Activated naive CD4-positive, alpha-beta T cell treated with anti-CD3 and anti-CD28 coated beads, Interleukin-2, amount 50 U/mL, for 72 hours (primary cell): ENCODE measurements around the gene SHLD1. TPM values are rescaled to one million over a fixed set of nuclear protein-coding genes. Genes with fewer than 3 reads are reported as not detected.

Experiments used
- ATAC-seq, 2 donors: fragments of 150-1000 bp; cut with Tn5 transposase; 2 replicates each; pipeline ENCODE4 v1.10.0; 2021; ENCODE audit warnings: mild to moderate bottlenecking in 2 of 2, moderate library complexity in 2 of 2
- DNase-seq, 2 donors: peaks; one replicate each; pipeline ENCODE4 v3.0.0; 2021 to 2022; ENCODE audit warnings: low spot score in 2 of 2
- H3K27ac Mint-ChIP-seq, 2 donors: one replicate each; pipeline ENCODE4 v1.8.0; 2022; ENCODE audit warnings: mild to moderate bottlenecking in 2 of 2, mixed read lengths in 2 of 2
- H3K36me3 Mint-ChIP-seq, 2 donors: one replicate each; pipeline ENCODE4 v1.8.0; 2022; ENCODE audit warnings: mixed read lengths in 2 of 2
- H3K9me3 Mint-ChIP-seq, 2 donors: one replicate each; pipeline ENCODE4 v1.8.0; 2022; ENCODE audit warnings: mixed read lengths in 2 of 2
- total RNA-seq, 2 donors: library from RNA; stranded (reverse); gene quantifications; one replicate each; pipeline ENCODE4 v1.2.3, GENCODE V29; 2022

Gene SHLD1
- total RNA-seq, 2 donors from 2014 or later: 11.2 to 14.9 TPM

GRCh38 chr20:5882166-5882565 is 132.0 kb downstream of the SHLD1 start:
- Mint-ChIP-seq H3K27ac (no peak overlapping the region), H3K9me3 (no peaks in the 10 kb centered on the region), H3K36me3 (no peaks in the 10 kb centered on the region)
- ATAC-seq (no peak), DNase-seq (no peak)

- DNase-seq (no peak), ATAC-seq (no peak)
- no peaks in the 10 kb centered on the region for H3K36me3 Mint-ChIP-seq
- H3K27ac Mint-ChIP-seq: no peak overlapping the region
- H3K9me3 Mint-ChIP-seq: no peaks in the 10 kb centered on the region
Measured at GRCh38 chr20:5884465-5885335, 134.5 kb downstream of the SHLD1 start.

- no peaks in the 10 kb centered on the region for H3K36me3 Mint-ChIP-seq
- DNase-seq (no peak), ATAC-seq (no peak)
- no peaks in the 10 kb centered on the region for H3K9me3 Mint-ChIP-seq
- peak overlapping the region in 1 of 2 donors; percentile 46 for H3K27ac Mint-ChIP-seq
Measured at GRCh38 chr20:5885866-5886265, 135.7 kb downstream of the SHLD1 start.

- no peak for ATAC-seq
- H3K36me3 Mint-ChIP-seq: no peaks in the 10 kb centered on the region
Measured at GRCh38 chr20:5886788-5887187, 136.6 kb downstream of the SHLD1 start.

GRCh38 chr20:5887386-5887785 is 137.2 kb downstream of the SHLD1 start:
- H3K27ac Mint-ChIP-seq: no peak overlapping the region
- ATAC-seq (no peak), DNase-seq (no peak)
- no peaks in the 10 kb centered on the region for H3K9me3 Mint-ChIP-seq
- no peaks in the 10 kb centered on the region for H3K36me3 Mint-ChIP-seq

More at GRCh38 chr20:5886788-5887187, 136.6 kb downstream of the SHLD1 start:
- no peaks in the 10 kb centered on the region for H3K9me3 Mint-ChIP-seq
- no peak overlapping the region for H3K27ac Mint-ChIP-seq
- DNase-seq: no peak

- DNase-seq (no peak), ATAC-seq (no peak)
- Mint-ChIP-seq H3K36me3 (no peaks in the 10 kb centered on the region), H3K27ac (no peak overlapping the region), H3K9me3 (no peaks in the 10 kb centered on the region)
Measured at GRCh38 chr20:5888041-5888440, 137.8 kb downstream of the SHLD1 start.

- no peak for DNase-seq
- no peak overlapping the region for H3K27ac Mint-ChIP-seq
- no peak for ATAC-seq
Measured at GRCh38 chr20:5890773-5891441, 140.7 kb downstream of the SHLD1 start.

GRCh38 chr20:5893052-5893451 is 142.9 kb downstream of the SHLD1 start:
- ATAC-seq (no peak), DNase-seq (no peak)
- Mint-ChIP-seq H3K27ac (no peak overlapping the region), H3K36me3 (no peaks in the 10 kb centered on the region), H3K9me3 (peaks cover 0 to 12% of the 10 kb centered on the region in 2 donors)

More at GRCh38 chr20:5890773-5891441, 140.7 kb downstream of the SHLD1 start:
- Mint-ChIP-seq H3K36me3 (no peaks in the 10 kb centered on the region), H3K9me3 (no peaks in the 10 kb centered on the region)

- H3K27ac Mint-ChIP-seq: no peak overlapping the region
- DNase-seq: no peak
- no peak for ATAC-seq
- no peaks in the 10 kb centered on the region for H3K36me3 Mint-ChIP-seq
- H3K9me3 Mint-ChIP-seq: peaks cover 0 to 12% of the 10 kb centered on the region in 2 donors
Measured at GRCh38 chr20:5893621-5894020, 143.4 kb downstream of the SHLD1 start.

- no peak for DNase-seq
- Mint-ChIP-seq H3K27ac (no peak overlapping the region), H3K9me3 (peaks cover 0 to 12% of the 10 kb centered on the region in 2 donors), H3K36me3 (no peaks in the 10 kb centered on the region)
- no peak for ATAC-seq
Measured at GRCh38 chr20:5895626-5896025, 145.4 kb downstream of the SHLD1 start.

GRCh38 chr20:5899444-5899843 is 149.2 kb downstream of the SHLD1 start:
- ATAC-seq (no peak), DNase-seq (no peak)
- Mint-ChIP-seq H3K36me3 (no peaks in the 10 kb centered on the region), H3K27ac (no peak overlapping the region), H3K9me3 (peaks cover 0 to 12% of the 10 kb centered on the region in 2 donors)

- Mint-ChIP-seq H3K27ac (no peak overlapping the region), H3K9me3 (peaks cover 0 to 12% of the 10 kb centered on the region in 2 donors), H3K36me3 (no peaks in the 10 kb centered on the region)
- DNase-seq (no peak), ATAC-seq (peak in 1 of 2 donors; percentile 65)
Measured at GRCh38 chr20:5900908-5901307, 150.7 kb downstream of the SHLD1 start.

- no peak overlapping the region for H3K27ac Mint-ChIP-seq
- no peaks in the 10 kb centered on the region for H3K9me3 Mint-ChIP-seq
- peaks cover 7 to 9% of the 10 kb centered on the region in 2 donors for H3K36me3 Mint-ChIP-seq
- ATAC-seq (no peak), DNase-seq (no peak)
Measured at GRCh38 chr20:5908981-5909380, 158.8 kb downstream of the SHLD1 start.

GRCh38 chr20:5910186-5910585 is 160.0 kb downstream of the SHLD1 start:
- Mint-ChIP-seq H3K36me3 (peaks cover 7 to 9% of the 10 kb centered on the region in 2 donors), H3K9me3 (no peaks in the 10 kb centered on the region), H3K27ac (no peak overlapping the region)
- ATAC-seq: no peak
- no peak for DNase-seq

- H3K27ac Mint-ChIP-seq: no peak overlapping the region
- H3K9me3 Mint-ChIP-seq: no peaks in the 10 kb centered on the region
- ATAC-seq (no peak), DNase-seq (no peak)
- peaks cover 7 to 9% of the 10 kb centered on the region in 2 donors for H3K36me3 Mint-ChIP-seq
Measured at GRCh38 chr20:5913166-5913565, 163.0 kb downstream of the SHLD1 start.
